SK-N-MC (cell line): ENCODE measurements around the gene AGAP1.

Source experiments
- EZH2 ChIP-seq: fragments of 200-600 bp; sonication (generic); IDR thresholded peaks from one replicate; pipeline ENCODE4 v1.6.1; 2017; ENCODE audit warnings: antibody characterized with exemption
- POLR2AphosphoS5 ChIP-seq: IDR thresholded peaks from 2 replicates; pipeline ENCODE4 v1.6.1; 2012; ENCODE audit warnings: mild to moderate bottlenecking, low read depth, low read length, borderline replicate concordance

- no peak for TF ChIP-seq POLR2AphosphoS5
- no peak for TF ChIP-seq EZH2
Measured at GRCh38 chr2:235534678-235535422, 41.0 kb downstream of the AGAP1 start.
